Ishikawa (cell line): ENCODE results near the gene ZNF624.

Experiments used
- CEBPB ChIP-seq: IDR thresholded peaks from 2 replicates; pipeline ENCODE4 v1.6.1; 2012
- CREB1 ChIP-seq: IDR thresholded peaks from 2 replicates; pipeline ENCODE4 v1.6.1; 2012; ENCODE audit warnings: low read depth
- EGR1 ChIP-seq: IDR thresholded peaks from 2 replicates; pipeline ENCODE4 v1.6.1; 2012
- EP300 ChIP-seq: IDR thresholded peaks from 2 replicates; pipeline ENCODE4 v1.6.1; 2012; ENCODE audit warnings: borderline replicate concordance
- FOXM1 ChIP-seq: IDR thresholded peaks from 2 replicates; pipeline ENCODE4 v1.6.1; 2012; ENCODE audit warnings: low read depth, borderline replicate concordance
- NFIC ChIP-seq: IDR thresholded peaks from 2 replicates; pipeline ENCODE4 v1.6.1; 2012
- RAD21 ChIP-seq: IDR thresholded peaks from 2 replicates; pipeline ENCODE4 v1.6.1; 2012; ENCODE audit warnings: low read depth
- TAF1 ChIP-seq: IDR thresholded peaks from 2 replicates; pipeline ENCODE4 v1.6.1; 2012; ENCODE audit warnings: low read depth, mild to moderate bottlenecking
- TCF12 ChIP-seq: IDR thresholded peaks from 2 replicates; pipeline ENCODE4 v1.6.1; 2012; ENCODE audit warnings: low read depth
- TEAD4 ChIP-seq: IDR thresholded peaks from 2 replicates; pipeline ENCODE4 v1.6.1; 2012
- YY1 ChIP-seq: IDR thresholded peaks from 2 replicates; pipeline ENCODE4 v1.6.1; 2012; ENCODE audit warnings: low read depth
- ZBTB7A ChIP-seq: IDR thresholded peaks from 2 replicates; pipeline ENCODE4 v1.6.1; 2012; ENCODE audit warnings: low read depth
- TF ChIP-seq, protein P1 (sequence below): IDR thresholded peaks from 2 replicates; pipeline ENCODE4 v1.6.1; 2012
- TF ChIP-seq, protein P2 (sequence below): IDR thresholded peaks from 2 replicates; pipeline ENCODE4 v1.6.1; 2012
- TF ChIP-seq, protein P3 (sequence below): IDR thresholded peaks from 2 replicates; pipeline ENCODE4 v1.6.1; 2012; ENCODE audit warnings: low read depth, mild to moderate bottlenecking

Gene ZNF624

GRCh38 chr17:16589097-16589969 lies 64.3 kb downstream of the ZNF624 start:
- no peak for TF ChIP-seq TCF12
- TF ChIP-seq RAD21: peak; percentile 64
- TF ChIP-seq CREB1: no peak
- TF ChIP-seq, protein P1, sequence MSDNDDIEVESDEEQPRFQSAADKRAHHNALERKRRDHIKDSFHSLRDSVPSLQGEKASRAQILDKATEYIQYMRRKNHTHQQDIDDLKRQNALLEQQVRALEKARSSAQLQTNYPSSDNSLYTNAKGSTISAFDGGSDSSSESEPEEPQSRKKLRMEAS: peak; percentile 86
- TF ChIP-seq, protein P2, sequence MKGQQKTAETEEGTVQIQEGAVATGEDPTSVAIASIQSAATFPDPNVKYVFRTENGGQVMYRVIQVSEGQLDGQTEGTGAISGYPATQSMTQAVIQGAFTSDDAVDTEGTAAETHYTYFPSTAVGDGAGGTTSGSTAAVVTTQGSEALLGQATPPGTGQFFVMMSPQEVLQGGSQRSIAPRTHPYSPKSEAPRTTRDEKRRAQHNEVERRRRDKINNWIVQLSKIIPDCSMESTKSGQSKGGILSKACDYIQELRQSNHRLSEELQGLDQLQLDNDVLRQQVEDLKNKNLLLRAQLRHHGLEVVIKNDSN: no peak
- TF ChIP-seq CEBPB: no peak
- TF ChIP-seq EP300: no peak
- TF ChIP-seq, protein P3, sequence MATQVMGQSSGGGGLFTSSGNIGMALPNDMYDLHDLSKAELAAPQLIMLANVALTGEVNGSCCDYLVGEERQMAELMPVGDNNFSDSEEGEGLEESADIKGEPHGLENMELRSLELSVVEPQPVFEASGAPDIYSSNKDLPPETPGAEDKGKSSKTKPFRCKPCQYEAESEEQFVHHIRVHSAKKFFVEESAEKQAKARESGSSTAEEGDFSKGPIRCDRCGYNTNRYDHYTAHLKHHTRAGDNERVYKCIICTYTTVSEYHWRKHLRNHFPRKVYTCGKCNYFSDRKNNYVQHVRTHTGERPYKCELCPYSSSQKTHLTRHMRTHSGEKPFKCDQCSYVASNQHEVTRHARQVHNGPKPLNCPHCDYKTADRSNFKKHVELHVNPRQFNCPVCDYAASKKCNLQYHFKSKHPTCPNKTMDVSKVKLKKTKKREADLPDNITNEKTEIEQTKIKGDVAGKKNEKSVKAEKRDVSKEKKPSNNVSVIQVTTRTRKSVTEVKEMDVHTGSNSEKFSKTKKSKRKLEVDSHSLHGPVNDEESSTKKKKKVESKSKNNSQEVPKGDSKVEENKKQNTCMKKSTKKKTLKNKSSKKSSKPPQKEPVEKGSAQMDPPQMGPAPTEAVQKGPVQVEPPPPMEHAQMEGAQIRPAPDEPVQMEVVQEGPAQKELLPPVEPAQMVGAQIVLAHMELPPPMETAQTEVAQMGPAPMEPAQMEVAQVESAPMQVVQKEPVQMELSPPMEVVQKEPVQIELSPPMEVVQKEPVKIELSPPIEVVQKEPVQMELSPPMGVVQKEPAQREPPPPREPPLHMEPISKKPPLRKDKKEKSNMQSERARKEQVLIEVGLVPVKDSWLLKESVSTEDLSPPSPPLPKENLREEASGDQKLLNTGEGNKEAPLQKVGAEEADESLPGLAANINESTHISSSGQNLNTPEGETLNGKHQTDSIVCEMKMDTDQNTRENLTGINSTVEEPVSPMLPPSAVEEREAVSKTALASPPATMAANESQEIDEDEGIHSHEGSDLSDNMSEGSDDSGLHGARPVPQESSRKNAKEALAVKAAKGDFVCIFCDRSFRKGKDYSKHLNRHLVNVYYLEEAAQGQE: no peak
- peak; percentile 41; the same call in 1 of the 2 replicates for TF ChIP-seq TAF1
- TF ChIP-seq TEAD4: no peak
- TF ChIP-seq YY1: peak; percentile 57; the same call in 1 of the 2 replicates

GRCh38 chr17:16585796-16586195 lies 67.9 kb downstream of the ZNF624 start:
- TF ChIP-seq TEAD4: no peak

DNA sequence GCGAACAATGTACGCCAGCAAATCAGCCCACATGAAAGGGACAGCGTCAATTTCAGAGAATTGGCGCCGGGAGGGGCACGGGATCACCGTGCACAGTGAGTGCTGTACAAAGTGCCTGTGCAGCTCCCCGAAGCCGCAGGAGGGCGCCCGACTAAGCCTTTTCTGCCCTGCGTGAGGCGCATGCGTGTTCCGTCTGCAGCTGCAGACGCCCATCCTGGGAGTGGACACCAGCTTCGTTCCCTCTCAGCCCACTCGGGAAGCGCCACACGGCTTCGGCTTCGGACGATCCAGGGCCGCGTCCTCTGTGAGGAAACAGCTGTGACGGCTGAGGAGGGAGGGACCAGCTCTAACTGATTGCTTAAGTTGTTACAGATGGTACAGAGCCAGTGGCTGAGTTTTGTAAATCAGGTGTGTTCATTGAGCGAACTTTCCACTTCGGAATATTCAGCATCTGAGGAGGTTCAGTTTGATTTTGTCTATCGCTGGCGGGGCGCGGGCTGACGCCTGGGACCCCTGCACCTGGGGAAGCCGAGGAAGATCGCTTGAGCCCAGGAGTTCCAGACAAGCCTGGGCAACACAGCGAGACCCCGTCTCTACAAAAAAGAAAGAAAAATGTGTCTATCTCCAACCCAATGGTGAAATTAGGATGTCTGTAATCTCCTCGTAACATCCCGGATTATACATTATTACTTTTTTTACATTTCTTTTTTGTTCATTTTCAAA lies 69.2 kb downstream of the ZNF624 start:
- TF ChIP-seq TCF12 (no peak), EP300 (no peak), RAD21 (peak; percentile 55; the same call in 1 of the 2 replicates), CREB1 (no peak), EGR1 (no peak), ZBTB7A (no peak), CEBPB (no peak)
- TF ChIP-seq, protein P1: peak; percentile 63; the same call in 1 of the 2 replicates
- TF ChIP-seq, protein P3: peak; percentile 29; the same call in 1 of the 2 replicates
- TF ChIP-seq, protein P2: 0 out of 2 replicates have a peak, but pooled peaks have one; percentile 22

DNA sequence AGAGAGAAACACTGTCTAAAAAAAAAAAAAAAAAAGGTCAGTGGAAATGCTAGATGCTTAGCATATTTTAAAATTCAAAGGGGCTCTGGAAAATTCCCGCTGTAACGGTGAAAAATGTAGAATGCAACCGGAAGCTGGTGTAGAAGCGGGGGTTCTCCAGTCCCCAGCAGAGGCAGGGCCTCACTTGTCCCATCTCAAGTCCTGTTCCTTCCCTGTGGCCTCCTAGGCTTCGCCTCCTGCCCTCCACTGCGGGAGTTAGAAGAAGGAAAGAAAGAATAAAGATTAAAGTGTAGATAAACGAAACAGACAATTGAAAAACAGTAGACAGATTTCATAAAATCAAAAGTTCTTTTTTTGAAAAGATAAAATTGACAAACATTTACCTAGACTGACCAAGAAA lies 69.9 kb downstream of the ZNF624 start:
- TF ChIP-seq FOXM1 (no peak), NFIC (no peak), TEAD4 (no peak), CEBPB (no peak), TAF1 (no peak)
- TF ChIP-seq, protein P3: no peak
- TF ChIP-seq, protein P1: no peak
